H9 (cell line): ENCODE measurements around the gene PLD4. TPM values are rescaled to one million over a fixed set of nuclear protein-coding genes. Genes with fewer than 3 reads are reported as not detected.

Experiments
- DNase-seq: peaks from one replicate; pipeline ENCODE4 v3.0.0-alpha.2; 2017
- H2AFZ ChIP-seq: one replicate; pipeline ENCODE4 v1.6.1; 2013; ENCODE audit warnings: mild to moderate bottlenecking, low read length, control low read depth, moderate library complexity
- H2AK5ac ChIP-seq: 2 replicates; pipeline ENCODE4 v1.6.1; 2013; ENCODE audit warnings: low read length, control low read depth, mixed read lengths; ENCODE audit not compliant: insufficient read length
- H2BK120ac ChIP-seq: one replicate; pipeline ENCODE4 v1.6.1; 2013; ENCODE audit warnings: low read depth, mild to moderate bottlenecking, low read length, control low read depth, inconsistent platforms; ENCODE audit not compliant: poor library complexity, severe bottlenecking
- H2BK12ac ChIP-seq: 2 replicates; pipeline ENCODE4 v1.6.1; 2013; ENCODE audit warnings: low read length, control low read depth, mixed read lengths, low read depth; ENCODE audit not compliant: insufficient read length
- H2BK15ac ChIP-seq: 2 replicates; pipeline ENCODE4 v1.6.1; 2013; ENCODE audit warnings: low read depth, low read length, control low read depth
- H2BK20ac ChIP-seq: one replicate; pipeline ENCODE4 v1.6.1; 2013; ENCODE audit warnings: low read depth, mild to moderate bottlenecking, low read length, control low read depth, inconsistent platforms; ENCODE audit not compliant: poor library complexity, severe bottlenecking
- H2BK5ac ChIP-seq: 2 replicates; pipeline ENCODE4 v1.6.1; 2013; ENCODE audit warnings: low read length, control low read depth, mixed read lengths; ENCODE audit not compliant: insufficient read length
- H3K14ac ChIP-seq: 2 replicates; pipeline ENCODE4 v1.6.1; 2013; ENCODE audit warnings: low read length, control low read depth; ENCODE audit not compliant: insufficient read depth
- H3K18ac ChIP-seq: 2 replicates; pipeline ENCODE4 v1.6.1; 2013; ENCODE audit warnings: low read depth, mild to moderate bottlenecking, mixed read lengths, low read length, control low read depth; ENCODE audit not compliant: insufficient read length
- H3K23ac ChIP-seq: 2 replicates; pipeline ENCODE4 v1.6.1; 2013; ENCODE audit warnings: low read length, control low read depth, mixed read lengths, low read depth; ENCODE audit not compliant: insufficient read length
- H3K23me2 ChIP-seq: 2 replicates; pipeline ENCODE4 v1.6.1; 2013; ENCODE audit warnings: low read depth, mild to moderate bottlenecking, mixed read lengths, low read length, control low read depth; ENCODE audit not compliant: insufficient read length, poor library complexity, severe bottlenecking
- H3K27ac ChIP-seq: 2 replicates; pipeline ENCODE4 v1.5.1; 2013; ENCODE audit warnings: low read length, control low read depth, mixed read lengths, low read depth; ENCODE audit not compliant: insufficient read length
- H3K27me3 ChIP-seq: 2 replicates; pipeline ENCODE4 v1.6.1; 2013; ENCODE audit warnings: low read length, control low read depth, inconsistent platforms; ENCODE audit not compliant: insufficient read depth
- H3K4ac ChIP-seq: 2 replicates; pipeline ENCODE4 v1.6.1; 2013; ENCODE audit warnings: low read depth, mild to moderate bottlenecking, control low read depth, inconsistent platforms, low read length, moderate library complexity
- H3K4me1 ChIP-seq: 2 replicates; pipeline ENCODE4 v1.6.1; 2013; ENCODE audit warnings: low read length, control low read depth, inconsistent platforms; ENCODE audit not compliant: insufficient read depth
- H3K4me2 ChIP-seq: 2 replicates; pipeline ENCODE4 v1.6.1; 2013; ENCODE audit warnings: low read length, control low read depth, mixed read lengths; ENCODE audit not compliant: insufficient read length, insufficient read depth
- H3K56ac ChIP-seq: 2 replicates; pipeline ENCODE4 v1.6.1; 2013; ENCODE audit warnings: low read depth, mild to moderate bottlenecking, mixed read lengths, low read length, control low read depth; ENCODE audit not compliant: insufficient read length
- H3K79me1 ChIP-seq: 2 replicates; pipeline ENCODE4 v1.6.1; 2013; ENCODE audit warnings: low read depth, mild to moderate bottlenecking, moderate library complexity, low read length, control low read depth, inconsistent platforms; ENCODE audit not compliant: insufficient read depth, poor library complexity, severe bottlenecking
- H3K79me2 ChIP-seq: 2 replicates; pipeline ENCODE4 v1.6.1; 2013; ENCODE audit warnings: low read length, control low read depth, inconsistent platforms; ENCODE audit not compliant: insufficient read depth
- H3K9ac ChIP-seq: 2 replicates; pipeline ENCODE4 v1.6.1; 2013; ENCODE audit warnings: low read length, control low read depth, mixed read lengths; ENCODE audit not compliant: insufficient read length; ENCODE audit errors: extremely low read depth
- H3K9me3 ChIP-seq: one replicate; pipeline ENCODE4 v1.6.1; 2013; ENCODE audit warnings: low read depth, low read length, inconsistent platforms; ENCODE audit not compliant: control insufficient read depth
- H3T11ph ChIP-seq: one replicate; pipeline ENCODE4 v1.6.1; 2013; ENCODE audit warnings: mild to moderate bottlenecking, low read length, control low read depth, inconsistent platforms
- H4K20me1 ChIP-seq: one replicate; pipeline ENCODE4 v1.6.1; 2013; ENCODE audit not compliant: control insufficient read depth, insufficient read length, insufficient read depth
- H4K5ac ChIP-seq: 2 replicates; pipeline ENCODE4 v1.6.1; 2013; ENCODE audit warnings: low read depth, mild to moderate bottlenecking, mixed read lengths, low read length, control low read depth; ENCODE audit not compliant: insufficient read length
- H4K8ac ChIP-seq: replicated peaks from 2 replicates; pipeline ENCODE4 v1.6.1; 2013; ENCODE audit warnings: low read length, control low read depth, mixed read lengths, low read depth; ENCODE audit not compliant: insufficient read length
- H4K91ac ChIP-seq: 2 replicates; pipeline ENCODE4 v1.6.1; 2013; ENCODE audit warnings: low read depth, mild to moderate bottlenecking, moderate library complexity, mixed read lengths, low read length, control low read depth; ENCODE audit not compliant: insufficient read length
- H3K27ac Mint-ChIP-seq, 3 experiments: 2 replicates in 2 of 3; 3 replicates in 1 of 3; pipeline ENCODE4 v1.8.0; 2020 to 2021; ENCODE audit warnings: mixed read lengths in 3 of 3, mild to moderate bottlenecking in 1 of 3, moderate library complexity in 1 of 3
- H3K27me3 Mint-ChIP-seq: 2 replicates; pipeline ENCODE4 v1.8.0; 2021; ENCODE audit warnings: low read depth, mild to moderate bottlenecking, moderate library complexity, mixed read lengths
- H3K36me3 Mint-ChIP-seq, 3 experiments: 2 replicates in 2 of 3; 3 replicates in 1 of 3; pipeline ENCODE4 v1.8.0; 2020 to 2021; ENCODE audit warnings: low read depth in 3 of 3, mixed read lengths in 3 of 3; ENCODE audit not compliant: insufficient read depth in 1 of 3
- H3K4me1 Mint-ChIP-seq, 2 experiments: 2 replicates each; pipeline ENCODE4 v1.8.0; 2020; ENCODE audit warnings: mixed read lengths in 2 of 2
- H3K4me3 Mint-ChIP-seq, 2 experiments: 2 replicates in 1 of 2; 3 replicates in 1 of 2; pipeline ENCODE4 v1.8.0; 2020 to 2021; ENCODE audit warnings: mild to moderate bottlenecking in 2 of 2, mixed read lengths in 2 of 2, moderate library complexity in 1 of 2
- H3K9me3 Mint-ChIP-seq, 2 experiments: 2 replicates in 1 of 2; 3 replicates in 1 of 2; pipeline ENCODE4 v1.8.0; 2020; ENCODE audit warnings: mild to moderate bottlenecking in 2 of 2, mixed read lengths in 2 of 2, moderate library complexity in 1 of 2
- WGBS: extraction: QIAGEN DNeasy Blood & Tissue Kit; methylation state at CpG from one replicate; pipeline ENCODE4 v1.1.7; 2013; ENCODE audit warnings: missing lambda C conversion rate, low lambda C conversion rate, mixed read lengths; ENCODE audit not compliant: insufficient read length; ENCODE audit errors: extremely low coverage; 5-methylcytosine and 5-hydroxymethylcytosine counted together
- total RNA-seq: library from RNA; stranded (reverse); gene quantifications from 2 replicates; pipeline ENCODE4 v1.2.1, GENCODE V29; 2021
- TF ChIP-seq, protein P1 (sequence below): fragments of 200-600 bp; sonication (generic); conservative IDR thresholded peaks from 3 replicates; pipeline ENCODE4 v1.8.0; 2021; ENCODE audit warnings: antibody characterized with exemption, mild to moderate bottlenecking

PLD4 gene
- total RNA-seq, 1 experiment from 2014 or later, result not detected

DNA sequence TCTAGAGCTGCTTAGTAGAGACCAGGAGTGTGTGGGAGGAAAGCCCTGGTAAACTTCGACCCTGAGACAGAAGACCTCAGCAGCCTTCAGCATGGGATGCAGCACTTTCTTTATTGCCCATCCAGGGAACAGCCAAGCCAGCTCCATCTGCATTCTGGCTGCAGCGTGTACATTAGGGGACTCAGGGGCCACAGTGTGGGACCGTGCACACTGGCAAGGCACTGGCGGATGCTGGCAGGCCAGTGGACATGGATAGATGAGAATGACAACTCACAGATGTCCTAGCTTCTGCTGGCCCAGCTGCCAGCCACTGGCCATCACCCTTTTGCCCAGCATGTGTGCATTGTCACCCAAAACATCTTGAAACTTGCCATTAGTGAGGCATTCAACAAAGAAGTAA lies 12.5 kb downstream of the PLD4 start:
- H2BK15ac ChIP-seq, result no peak overlapping the region
- no peak overlapping the region for H3K27ac ChIP-seq
- H2AFZ ChIP-seq, result no peak overlapping the region
- no peak overlapping the region for H3K4ac ChIP-seq
- no peak overlapping the region for H3K14ac ChIP-seq
- no peak overlapping the region for H4K8ac ChIP-seq
- no peak overlapping the region for H4K5ac ChIP-seq
- H3T11ph ChIP-seq, result no peak overlapping the region
- no peaks in the 10 kb centered on the region for H3K4me1 ChIP-seq
- no peak overlapping the region for H2BK12ac ChIP-seq
- TF ChIP-seq, protein P1, sequence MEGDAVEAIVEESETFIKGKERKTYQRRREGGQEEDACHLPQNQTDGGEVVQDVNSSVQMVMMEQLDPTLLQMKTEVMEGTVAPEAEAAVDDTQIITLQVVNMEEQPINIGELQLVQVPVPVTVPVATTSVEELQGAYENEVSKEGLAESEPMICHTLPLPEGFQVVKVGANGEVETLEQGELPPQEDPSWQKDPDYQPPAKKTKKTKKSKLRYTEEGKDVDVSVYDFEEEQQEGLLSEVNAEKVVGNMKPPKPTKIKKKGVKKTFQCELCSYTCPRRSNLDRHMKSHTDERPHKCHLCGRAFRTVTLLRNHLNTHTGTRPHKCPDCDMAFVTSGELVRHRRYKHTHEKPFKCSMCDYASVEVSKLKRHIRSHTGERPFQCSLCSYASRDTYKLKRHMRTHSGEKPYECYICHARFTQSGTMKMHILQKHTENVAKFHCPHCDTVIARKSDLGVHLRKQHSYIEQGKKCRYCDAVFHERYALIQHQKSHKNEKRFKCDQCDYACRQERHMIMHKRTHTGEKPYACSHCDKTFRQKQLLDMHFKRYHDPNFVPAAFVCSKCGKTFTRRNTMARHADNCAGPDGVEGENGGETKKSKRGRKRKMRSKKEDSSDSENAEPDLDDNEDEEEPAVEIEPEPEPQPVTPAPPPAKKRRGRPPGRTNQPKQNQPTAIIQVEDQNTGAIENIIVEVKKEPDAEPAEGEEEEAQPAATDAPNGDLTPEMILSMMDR, result no peak
- no peak for DNase-seq
- no peak overlapping the region; a peak in 1 of 7 replicates for H3K27ac Mint-ChIP-seq
- H2BK5ac ChIP-seq, result no peak overlapping the region
- no peak overlapping the region for H3K18ac ChIP-seq
- no peak overlapping the region for H3K56ac ChIP-seq
- no CpG with 5 or more reads among the region's 4 CpGs for WGBS
- H3K27me3 ChIP-seq, result peaks cover 19% of the 10 kb centered on the region; the same call in 1 of the 2 replicates
- peaks cover under 1 to 10% of the 10 kb centered on the region in 2 experiments; a peak in 3 of 4 replicates for H3K4me1 Mint-ChIP-seq
- H2AK5ac ChIP-seq, result no peak overlapping the region
- no peak overlapping the region for H3K4me3 Mint-ChIP-seq
- H3K27me3 Mint-ChIP-seq, result peaks cover 85% of the 10 kb centered on the region
- H3K36me3 Mint-ChIP-seq, result no peaks in the 10 kb centered on the region
- H3K9me3 Mint-ChIP-seq, result peaks cover 0 to 6% of the 10 kb centered on the region in 2 experiments; a peak in 3 of 5 replicates
- H3K23ac ChIP-seq, result no peak overlapping the region
- H4K91ac ChIP-seq, result no peak overlapping the region
- no peaks in the 10 kb centered on the region for H3K23me2 ChIP-seq
- no peak overlapping the region for H2BK120ac ChIP-seq
- H3K9me3 ChIP-seq, result no peaks in the 10 kb centered on the region
- no peak overlapping the region for H3K9ac ChIP-seq
- no peaks in the 10 kb centered on the region for H3K79me2 ChIP-seq
- no peak overlapping the region for H2BK20ac ChIP-seq
- H3K79me1 ChIP-seq, result no peaks in the 10 kb centered on the region
- no peaks in the 10 kb centered on the region for H4K20me1 ChIP-seq
- H3K4me2 ChIP-seq, result no peak overlapping the region
